GM12801 (cell line): ENCODE results near the gene UFSP1.

Experiments
- TF ChIP-seq, protein P1 (sequence below): IDR thresholded peaks from one replicate; pipeline ENCODE4 v1.5.1; 2011; ENCODE audit warnings: control low read depth; ENCODE audit not compliant: insufficient read length; ENCODE audit errors: extremely low read depth

Gene UFSP1

GRCh38 chr7:100840470-100841100 is 48.9 kb downstream of the UFSP1 start:
- TF ChIP-seq, protein P1, sequence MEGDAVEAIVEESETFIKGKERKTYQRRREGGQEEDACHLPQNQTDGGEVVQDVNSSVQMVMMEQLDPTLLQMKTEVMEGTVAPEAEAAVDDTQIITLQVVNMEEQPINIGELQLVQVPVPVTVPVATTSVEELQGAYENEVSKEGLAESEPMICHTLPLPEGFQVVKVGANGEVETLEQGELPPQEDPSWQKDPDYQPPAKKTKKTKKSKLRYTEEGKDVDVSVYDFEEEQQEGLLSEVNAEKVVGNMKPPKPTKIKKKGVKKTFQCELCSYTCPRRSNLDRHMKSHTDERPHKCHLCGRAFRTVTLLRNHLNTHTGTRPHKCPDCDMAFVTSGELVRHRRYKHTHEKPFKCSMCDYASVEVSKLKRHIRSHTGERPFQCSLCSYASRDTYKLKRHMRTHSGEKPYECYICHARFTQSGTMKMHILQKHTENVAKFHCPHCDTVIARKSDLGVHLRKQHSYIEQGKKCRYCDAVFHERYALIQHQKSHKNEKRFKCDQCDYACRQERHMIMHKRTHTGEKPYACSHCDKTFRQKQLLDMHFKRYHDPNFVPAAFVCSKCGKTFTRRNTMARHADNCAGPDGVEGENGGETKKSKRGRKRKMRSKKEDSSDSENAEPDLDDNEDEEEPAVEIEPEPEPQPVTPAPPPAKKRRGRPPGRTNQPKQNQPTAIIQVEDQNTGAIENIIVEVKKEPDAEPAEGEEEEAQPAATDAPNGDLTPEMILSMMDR: no peak

DNA sequence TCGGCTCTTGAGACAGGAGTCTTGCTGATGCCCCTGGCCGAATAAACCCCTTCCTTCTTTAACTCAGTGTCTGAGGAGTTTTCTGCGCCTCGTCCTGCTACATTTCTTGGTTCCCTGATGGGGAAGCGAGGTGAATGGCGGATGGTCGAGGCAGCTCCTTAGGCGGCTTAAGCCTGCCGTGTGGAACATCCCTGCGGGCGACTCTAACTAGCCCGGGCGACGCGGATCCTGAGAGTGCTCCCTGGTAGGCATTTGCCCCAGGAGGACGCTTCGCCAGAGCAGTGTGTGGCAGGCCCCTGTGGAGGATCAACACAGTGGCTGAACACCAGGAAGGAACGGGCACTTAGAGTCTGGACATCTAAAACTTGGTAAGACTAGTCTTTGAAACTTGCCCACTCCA is 50.2 kb downstream of the UFSP1 start:
- TF ChIP-seq, protein P1: no peak
